HEK293 (cell line): ENCODE results near the gene PIPOX.

Experiments
- KLF9 ChIP-seq: fragments of 450-650 bp; formaldehyde crosslinking; IDR thresholded peaks from 2 replicates; pipeline ENCODE4 v1.5.1; 2016; ENCODE audit warnings: missing biosample characterization, missing genetic modification characterization, low read depth
- SETDB1 ChIP-seq: IDR thresholded peaks from one replicate; pipeline ENCODE4 v1.6.1; 2017; ENCODE audit warnings: mild to moderate bottlenecking, low read length, moderate library complexity, mixed read lengths; ENCODE audit not compliant: insufficient read length
- ZNF221 ChIP-seq: fragments of 450-650 bp; formaldehyde crosslinking; IDR thresholded peaks from 2 replicates; pipeline ENCODE4 v1.5.1; 2017; ENCODE audit warnings: missing biosample characterization, missing genetic modification characterization, borderline replicate concordance
- ZNF274 ChIP-seq, 2 experiments: fragments of 200-500 bp in 1 of 2; fragments of 450-650 bp in 1 of 2; sonication (Bioruptor generic) in 1 of 2; formaldehyde crosslinking in 1 of 2; IDR thresholded peaks; 2 replicates each; pipeline versions ENCODE4 v1.5.1 to v1.6.1; 2014 to 2016; ENCODE audit warnings: borderline replicate concordance in 1 of 2, inconsistent platforms in 1 of 2, low read length in 1 of 2, missing biosample characterization in 1 of 2, missing genetic modification characterization in 1 of 2
- ZNF391 ChIP-seq: fragments of 450-650 bp; formaldehyde crosslinking; IDR thresholded peaks from 2 replicates; pipeline ENCODE4 v1.5.1; 2016; ENCODE audit warnings: low read depth, missing biosample characterization, missing genetic modification characterization, borderline replicate concordance
- ZNF555 ChIP-seq: fragments of 450-650 bp; formaldehyde crosslinking; conservative IDR thresholded peaks from 2 replicates; pipeline ENCODE4 v1.5.1; 2017; ENCODE audit warnings: missing biosample characterization, mild to moderate bottlenecking, missing genetic modification characterization, inconsistent platforms
- TF ChIP-seq, protein P1 (sequence below): fragments of 450-650 bp; formaldehyde crosslinking; IDR thresholded peaks from 2 replicates; pipeline ENCODE4 v1.5.1; 2016; ENCODE audit warnings: missing biosample characterization, missing genetic modification characterization
- TF ChIP-seq, protein P2 (sequence below): fragments of 450-650 bp; formaldehyde crosslinking; IDR thresholded peaks from 2 replicates; pipeline ENCODE4 v1.5.1; 2016; ENCODE audit warnings: missing biosample characterization, missing genetic modification characterization
- TF ChIP-seq, protein P3 (sequence below): fragments of 450-650 bp; formaldehyde crosslinking; IDR thresholded peaks from 2 replicates; pipeline ENCODE4 v1.5.1; 2016; ENCODE audit warnings: missing biosample characterization, missing genetic modification characterization

- no peak for TF ChIP-seq SETDB1
- no peak for TF ChIP-seq KLF9
- TF ChIP-seq, protein P1, sequence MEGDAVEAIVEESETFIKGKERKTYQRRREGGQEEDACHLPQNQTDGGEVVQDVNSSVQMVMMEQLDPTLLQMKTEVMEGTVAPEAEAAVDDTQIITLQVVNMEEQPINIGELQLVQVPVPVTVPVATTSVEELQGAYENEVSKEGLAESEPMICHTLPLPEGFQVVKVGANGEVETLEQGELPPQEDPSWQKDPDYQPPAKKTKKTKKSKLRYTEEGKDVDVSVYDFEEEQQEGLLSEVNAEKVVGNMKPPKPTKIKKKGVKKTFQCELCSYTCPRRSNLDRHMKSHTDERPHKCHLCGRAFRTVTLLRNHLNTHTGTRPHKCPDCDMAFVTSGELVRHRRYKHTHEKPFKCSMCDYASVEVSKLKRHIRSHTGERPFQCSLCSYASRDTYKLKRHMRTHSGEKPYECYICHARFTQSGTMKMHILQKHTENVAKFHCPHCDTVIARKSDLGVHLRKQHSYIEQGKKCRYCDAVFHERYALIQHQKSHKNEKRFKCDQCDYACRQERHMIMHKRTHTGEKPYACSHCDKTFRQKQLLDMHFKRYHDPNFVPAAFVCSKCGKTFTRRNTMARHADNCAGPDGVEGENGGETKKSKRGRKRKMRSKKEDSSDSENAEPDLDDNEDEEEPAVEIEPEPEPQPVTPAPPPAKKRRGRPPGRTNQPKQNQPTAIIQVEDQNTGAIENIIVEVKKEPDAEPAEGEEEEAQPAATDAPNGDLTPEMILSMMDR, result no peak
- TF ChIP-seq, protein P2, sequence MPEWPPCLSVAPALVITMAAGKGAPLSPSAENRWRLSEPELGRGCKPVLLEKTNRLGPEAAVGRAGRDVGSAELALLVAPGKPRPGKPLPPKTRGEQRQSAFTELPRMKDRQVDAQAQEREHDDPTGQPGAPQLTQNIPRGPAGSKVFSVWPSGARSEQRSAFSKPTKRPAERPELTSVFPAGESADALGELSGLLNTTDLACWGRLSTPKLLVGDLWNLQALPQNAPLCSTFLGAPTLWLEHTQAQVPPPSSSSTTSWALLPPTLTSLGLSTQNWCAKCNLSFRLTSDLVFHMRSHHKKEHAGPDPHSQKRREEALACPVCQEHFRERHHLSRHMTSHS (tag by site-specific recombination), result no peak
- no peak for TF ChIP-seq ZNF221 (tag by site-specific recombination)
- no peak for TF ChIP-seq ZNF555
- TF ChIP-seq, protein P3, sequence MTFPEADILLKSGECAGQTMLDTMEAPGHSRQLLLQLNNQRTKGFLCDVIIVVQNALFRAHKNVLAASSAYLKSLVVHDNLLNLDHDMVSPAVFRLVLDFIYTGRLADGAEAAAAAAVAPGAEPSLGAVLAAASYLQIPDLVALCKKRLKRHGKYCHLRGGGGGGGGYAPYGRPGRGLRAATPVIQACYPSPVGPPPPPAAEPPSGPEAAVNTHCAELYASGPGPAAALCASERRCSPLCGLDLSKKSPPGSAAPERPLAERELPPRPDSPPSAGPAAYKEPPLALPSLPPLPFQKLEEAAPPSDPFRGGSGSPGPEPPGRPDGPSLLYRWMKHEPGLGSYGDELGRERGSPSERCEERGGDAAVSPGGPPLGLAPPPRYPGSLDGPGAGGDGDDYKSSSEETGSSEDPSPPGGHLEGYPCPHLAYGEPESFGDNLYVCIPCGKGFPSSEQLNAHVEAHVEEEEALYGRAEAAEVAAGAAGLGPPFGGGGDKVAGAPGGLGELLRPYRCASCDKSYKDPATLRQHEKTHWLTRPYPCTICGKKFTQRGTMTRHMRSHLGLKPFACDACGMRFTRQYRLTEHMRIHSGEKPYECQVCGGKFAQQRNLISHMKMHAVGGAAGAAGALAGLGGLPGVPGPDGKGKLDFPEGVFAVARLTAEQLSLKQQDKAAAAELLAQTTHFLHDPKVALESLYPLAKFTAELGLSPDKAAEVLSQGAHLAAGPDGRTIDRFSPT (tag by site-specific recombination), result no peak
- no peak for TF ChIP-seq ZNF391
- TF ChIP-seq ZNF274 (IDR thresholded peaks at IDR 0.05; ENCODE audit: low read length), result no peak
- no peak for TF ChIP-seq ZNF274 (tag by site-specific recombination; IDR thresholded peaks at IDR 0.05; ENCODE audit: borderline replicate concordance)
Measured at GRCh38 chr17:29058391-29058790, 15.4 kb downstream of the PIPOX start.
